HepG2 (cell line): ENCODE results near the gene POLR1E. TPM values are rescaled to one million over a fixed set of nuclear protein-coding genes. Genes with fewer than 3 reads are reported as not detected.

Experiments
- ATAC-seq: fragments of 200-7000 bp; cut with Tn5 transposase; 3 replicates; pipeline ENCODE4 v1.9.1; 2020; ENCODE audit warnings: mild to moderate bottlenecking, moderate library complexity
- BruUV-seq: library from RNA; stranded (reverse); fragments of 400-500 nt; replicated peaks from 2 replicates; lab custom pipeline; 2021; lab: Mats Ljungman, UMichigan
- CTCF ChIA-PET: fragments of 300-600 bp; formaldehyde crosslinking; extraction: SDS; loops from one replicate; lab custom pipeline; 2021; ENCODE audit warnings: low total read pairs, inconsistent platforms, low intra/inter-chr PET ratio; lab: Yijun Ruan, JAX
- POLR2A ChIA-PET: fragments of 350-600 bp; sonication (Branson Sonifier 250); formaldehyde crosslinking; loops from one replicate; lab custom pipeline; 2020; ENCODE audit warnings: antibody characterized with exemption, inconsistent platforms; lab: Yijun Ruan, JAX
- DNase-seq: peaks from one replicate; pipeline ENCODE4 v3.0.0-alpha.2; 2015; ENCODE audit warnings: low spot score
- FAIRE-seq: peaks from 3 replicates; lab custom pipeline; 2011; peaks lifted over from hg19 to GRCh38; lab: Jason Lieb, UNC
- H2AFZ ChIP-seq: one replicate; pipeline ENCODE4 v1.6.1; 2011; ENCODE audit warnings: low read length, inconsistent platforms
- H3K27ac ChIP-seq: fragments of 300-600 bp; 3 replicates; pipeline ENCODE4 v1.8.0; 2011; ENCODE audit warnings: mixed run types, mild to moderate bottlenecking, mixed read lengths, low read length, inconsistent platforms; ENCODE audit not compliant: insufficient read depth; ENCODE audit errors: extremely low read length
- H3K27me3 ChIP-seq, 2 experiments: fragments of 200-600 bp in 1 of 2; 2 replicates in 1 of 2; 3 replicates in 1 of 2; pipeline versions ENCODE4 v1.6.0 to v1.8.0; 2011; ENCODE audit warnings: low read length in 2 of 2, mild to moderate bottlenecking in 2 of 2, moderate library complexity in 2 of 2, inconsistent platforms in 1 of 2; ENCODE audit not compliant: insufficient read depth in 2 of 2, control insufficient read depth in 1 of 2
- H3K36me3 ChIP-seq, 2 experiments: fragments of 200-600 bp in 1 of 2; replicated peaks in 1 of 2; 2 replicates in 1 of 2; 3 replicates in 1 of 2; pipeline versions ENCODE4 v1.5.1 to v1.8.0; 2011; ENCODE audit warnings: low read length in 2 of 2, inconsistent platforms in 1 of 2; ENCODE audit not compliant: insufficient read depth in 2 of 2, control insufficient read depth in 1 of 2
- H3K4me1 ChIP-seq: 2 replicates; pipeline ENCODE4 v1.5.1; 2012; ENCODE audit warnings: low read length, inconsistent platforms; ENCODE audit not compliant: insufficient read depth
- H3K4me2 ChIP-seq: 2 replicates; pipeline ENCODE4 v1.6.0; 2011; ENCODE audit warnings: low read depth, low read length, inconsistent platforms
- H3K4me3 ChIP-seq, 3 experiments: fragments of 200-600 bp in 1 of 3; sonication (generic), shearing (Covaris generic) in 1 of 3; replicated peaks in 1 of 3; 2 replicates each; pipeline ENCODE4 v1.5.1; 2011 to 2016; ENCODE audit warnings: low read length in 3 of 3, inconsistent platforms in 2 of 3, low read depth in 2 of 3, mild to moderate bottlenecking in 2 of 3, control low read depth in 1 of 3, mixed read lengths in 1 of 3; ENCODE audit not compliant: insufficient read depth in 1 of 3
- H3K79me2 ChIP-seq: one replicate; pipeline ENCODE4 v1.6.1; 2011; ENCODE audit warnings: low read length, inconsistent platforms; ENCODE audit not compliant: insufficient read depth
- H3K9ac ChIP-seq: 2 replicates; pipeline ENCODE4 v1.6.0; 2011; ENCODE audit warnings: mild to moderate bottlenecking, low read depth, low read length, inconsistent platforms; ENCODE audit not compliant: insufficient read depth
- H3K9me3 ChIP-seq: 2 replicates; pipeline ENCODE4 v1.5.1; 2012; ENCODE audit warnings: mild to moderate bottlenecking, low read length
- H4K20me1 ChIP-seq: 2 replicates; pipeline ENCODE4 v1.6.0; 2011; ENCODE audit warnings: inconsistent platforms, mild to moderate bottlenecking, low read length, moderate library complexity; ENCODE audit not compliant: insufficient read depth
- NCOA5 ChIP-seq: sonication (generic); formaldehyde crosslinking; IDR thresholded peaks from 2 replicates; pipeline ENCODE4 v1.4.0; 2020; ENCODE audit warnings: missing genetic modification reagents
- PBX3 ChIP-seq: sonication (generic); formaldehyde crosslinking; IDR thresholded peaks from 2 replicates; pipeline ENCODE4 v1.8.1; 2023; ENCODE audit warnings: missing genetic modification reagents, inconsistent platforms, borderline replicate concordance
- RAD51 ChIP-seq: fragments of 450-650 bp; IDR thresholded peaks from 2 replicates; pipeline ENCODE4 v1.6.1; 2016; ENCODE audit warnings: borderline replicate concordance
- RXRA ChIP-seq: sonication (generic); formaldehyde crosslinking; IDR thresholded peaks from 2 replicates; pipeline ENCODE4 v1.5.1; 2020; ENCODE audit warnings: missing genetic modification reagents
- RXRB ChIP-seq: IDR thresholded peaks from 2 replicates; pipeline ENCODE4 v1.6.1; 2016; ENCODE audit warnings: borderline replicate concordance, missing genetic modification reagents, missing compliant biosample characterization
- SRY ChIP-seq: sonication (generic); formaldehyde crosslinking; IDR thresholded peaks from 2 replicates; pipeline ENCODE4 v1.8.0; 2022; ENCODE audit warnings: mild to moderate bottlenecking, missing genetic modification reagents
- ZC3H13 ChIP-seq: sonication (generic); formaldehyde crosslinking; IDR thresholded peaks from 2 replicates; pipeline ENCODE4 v1.8.1; 2023; ENCODE audit warnings: mild to moderate bottlenecking, missing genetic modification reagents, moderate library complexity
- ZHX1 ChIP-seq: sonication (generic); formaldehyde crosslinking; IDR thresholded peaks from 2 replicates; pipeline ENCODE4 v1.8.1; 2022; ENCODE audit warnings: low read depth, mild to moderate bottlenecking, missing genetic modification reagents
- ZNF670 ChIP-seq: sonication (generic); formaldehyde crosslinking; IDR thresholded peaks from 2 replicates; pipeline ENCODE4 v1.8.0; 2022; ENCODE audit warnings: mild to moderate bottlenecking, missing genetic modification reagents, borderline replicate concordance
- ZNF816 ChIP-seq: sonication (generic); formaldehyde crosslinking; IDR thresholded peaks from 2 replicates; pipeline ENCODE4 v1.8.0; 2022; ENCODE audit warnings: missing genetic modification reagents, mild to moderate bottlenecking, borderline replicate concordance
- WGBS: methylation state at CpG from one replicate; pipeline ENCODE4 v1.1.6; 2017; ENCODE audit warnings: low lambda C conversion rate; 5-methylcytosine and 5-hydroxymethylcytosine counted together
- in situ Hi-C: cut with HindIII; loops from 2 replicates; pipeline ENCODE4 v1.10.0; 2017; ENCODE audit warnings: low pct_unique_long_range_greater_than_20kb; ENCODE audit not compliant: extremely low pct_ligation_motif_present
- intact Hi-C: fragments of 100-400 bp; cut with micrococcal nuclease; formaldehyde crosslinking; loops from one replicate; pipeline ENCODE4 v1.10.0; 2022; ENCODE audit not compliant: unreplicated experiment
- polyA plus RNA-seq, 8 experiments: library from polyadenylated mRNA; depleted of rRNA in 3 of 8; stranded (reverse) in 7 of 8; unstranded in 1 of 8; fragments of >200 nt; fragmentation: Illumina TruSeq in 4 of 8; extraction: Trizol in 4 of 8; gene quantifications; 2 replicates each; pipeline versions ENCODE4 v1.2.1 to v1.2.3, GENCODE V29; 2011 to 2016; ENCODE audit warnings: low read depth in 4 of 8, missing spikeins in 1 of 8, mixed read lengths in 1 of 8; ENCODE audit not compliant: insufficient read depth in 1 of 8
- total RNA-seq, 5 experiments: library from RNA; depleted of rRNA; stranded (reverse); fragments of >200 nt; fragmentation: Illumina TruSeq; extraction: Trizol; gene quantifications; 2 replicates each; pipeline ENCODE4 v1.2.3, GENCODE V29; 2016; ENCODE audit warnings: low read depth in 1 of 5
- TF ChIP-seq, protein P1 (sequence below): IDR thresholded peaks from 2 replicates; pipeline ENCODE4 v1.6.1; 2012; ENCODE audit warnings: low read length, improper control_type of control experiment

The POLR1E gene
- total and polyA plus RNA-seq, 2 of the 13 experiments (the other 11 are each of a cell fraction or from before 2014, with no cell fraction given), result 23.0 to 37.8 TPM

DNA sequence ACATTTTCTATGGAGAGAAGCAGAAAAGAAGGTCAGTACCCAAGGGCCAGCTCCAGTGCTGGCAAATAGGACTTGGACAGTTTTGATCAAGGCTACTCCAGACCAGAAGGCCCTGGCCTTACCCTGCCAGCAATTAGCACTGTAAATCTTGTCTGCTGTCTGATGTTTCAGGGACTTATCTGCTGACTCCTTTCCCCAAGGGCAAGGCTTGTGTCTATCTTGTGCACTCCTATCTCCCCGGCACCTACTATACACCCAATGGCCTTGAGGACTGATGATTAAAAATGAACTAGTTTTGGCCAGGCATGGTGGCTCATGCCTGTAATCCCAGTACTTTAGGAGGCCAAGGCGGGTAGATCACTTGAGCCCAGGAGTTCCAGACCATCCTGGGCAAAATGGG is 37.2 kb downstream of the POLR1E start (continued):
- TF ChIP-seq, protein P1, sequence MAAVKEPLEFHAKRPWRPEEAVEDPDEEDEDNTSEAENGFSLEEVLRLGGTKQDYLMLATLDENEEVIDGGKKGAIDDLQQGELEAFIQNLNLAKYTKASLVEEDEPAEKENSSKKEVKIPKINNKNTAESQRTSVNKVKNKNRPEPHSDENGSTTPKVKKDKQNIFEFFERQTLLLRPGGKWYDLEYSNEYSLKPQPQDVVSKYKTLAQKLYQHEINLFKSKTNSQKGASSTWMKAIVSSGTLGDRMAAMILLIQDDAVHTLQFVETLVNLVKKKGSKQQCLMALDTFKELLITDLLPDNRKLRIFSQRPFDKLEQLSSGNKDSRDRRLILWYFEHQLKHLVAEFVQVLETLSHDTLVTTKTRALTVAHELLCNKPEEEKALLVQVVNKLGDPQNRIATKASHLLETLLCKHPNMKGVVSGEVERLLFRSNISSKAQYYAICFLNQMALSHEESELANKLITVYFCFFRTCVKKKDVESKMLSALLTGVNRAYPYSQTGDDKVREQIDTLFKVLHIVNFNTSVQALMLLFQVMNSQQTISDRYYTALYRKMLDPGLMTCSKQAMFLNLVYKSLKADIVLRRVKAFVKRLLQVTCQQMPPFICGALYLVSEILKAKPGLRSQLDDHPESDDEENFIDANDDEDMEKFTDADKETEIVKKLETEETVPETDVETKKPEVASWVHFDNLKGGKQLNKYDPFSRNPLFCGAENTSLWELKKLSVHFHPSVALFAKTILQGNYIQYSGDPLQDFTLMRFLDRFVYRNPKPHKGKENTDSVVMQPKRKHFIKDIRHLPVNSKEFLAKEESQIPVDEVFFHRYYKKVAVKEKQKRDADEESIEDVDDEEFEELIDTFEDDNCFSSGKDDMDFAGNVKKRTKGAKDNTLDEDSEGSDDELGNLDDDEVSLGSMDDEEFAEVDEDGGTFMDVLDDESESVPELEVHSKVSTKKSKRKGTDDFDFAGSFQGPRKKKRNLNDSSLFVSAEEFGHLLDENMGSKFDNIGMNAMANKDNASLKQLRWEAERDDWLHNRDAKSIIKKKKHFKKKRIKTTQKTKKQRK, result no peak
- TF ChIP-seq ZHX1, result no peak
- TF ChIP-seq, all 625 proteins: peak for 0

- Histone ChIP-seq H3K4me2 (no peak overlapping the region), H4K20me1 (no peaks in the 10 kb centered on the region), H3K79me2 (no peaks in the 10 kb centered on the region), H3K4me3 (no peak overlapping the region), H3K9me3 (no peaks in the 10 kb centered on the region), H3K36me3 (peaks cover 3 to 12% of the 10 kb centered on the region in 2 experiments; a peak in 3 of 5 replicates), H2AFZ (no peak overlapping the region), H3K9ac (no peak overlapping the region), H3K27me3 (no peaks in the 10 kb centered on the region), H3K4me1 (no peaks in the 10 kb centered on the region), H3K27ac (no peak overlapping the region)
- FAIRE-seq (no peak), ATAC-seq (no peak), DNase-seq (no peak)
- CTCF ChIA-PET, result no interaction called here
- 83% methylated on average over 5 of the region's 6 CpGs for WGBS
- in situ Hi-C loops (no loop called here), intact Hi-C loops (no loop called here)
- POLR2A ChIA-PET, result no interaction called here
- TF ChIP-seq ZNF670, result no peak
- TF ChIP-seq ZNF816 (CRISPR knock-in tag), result no peak
- no peak for TF ChIP-seq RAD51
- no peak for TF ChIP-seq RXRA
- no peak for TF ChIP-seq RXRB (CRISPR knock-in tag)
- TF ChIP-seq PBX3 (CRISPR knock-in tag), result no peak
- no peak for TF ChIP-seq NCOA5 (CRISPR knock-in tag)
- TF ChIP-seq ZC3H13, result no peak
- TF ChIP-seq SRY (CRISPR knock-in tag), result no peak
- no TSS peak for BruUV-seq
Observed at GRCh38 chr9:37523916-37524315, 38.2 kb downstream of the POLR1E start.
